Measurements from ENCODE around the gene ZNF750. TPM values are rescaled to one million over a fixed set of nuclear protein-coding genes. Genes with fewer than 3 reads are reported as not detected.

ZNF750 gene
- total RNA-seq, 1 experiment from 2014 or later = not detected

- Histone ChIP-seq H3K27me3 (replicated peaks) (no peaks in the 10 kb centered on the region), H3K27ac (no peak overlapping the region), H3K9me3 (replicated peaks) (no peaks in the 10 kb centered on the region), H3K4me3 (no peak overlapping the region), H3K36me3 (peaks cover 59% of the 10 kb centered on the region), H3K4me1 (replicated peaks) (peaks cover 5% of the 10 kb centered on the region; the same call in 1 of the 2 replicates)
- no peak for DNase-seq (ENCODE audit: low read depth in 1 of 2, low spot score in 2 of 2)
Observed at GRCh38 chr17:82803185-82803584, 36.6 kb downstream of the ZNF750 start.

GRCh38 chr17:82802075-82802780 lies 37.6 kb downstream of the ZNF750 start:
- DNase-seq (ENCODE audit: low read depth in 1 of 2, low spot score in 2 of 2) = peak in 1 of 2 experiments; percentile 54
- Histone ChIP-seq H3K27me3 (replicated peaks) (no peaks in the 10 kb centered on the region), H3K27ac (no peak overlapping the region), H3K9me3 (replicated peaks) (no peaks in the 10 kb centered on the region), H3K4me1 (replicated peaks) (peaks cover 5% of the 10 kb centered on the region; the same call in 1 of the 2 replicates), H3K4me3 (peak overlapping the region; percentile 26), H3K36me3 (peaks cover 50% of the 10 kb centered on the region)

GRCh38 chr17:82801377-82801970 lies 38.3 kb downstream of the ZNF750 start:
- H3K27me3 ChIP-seq (replicated peaks) = no peaks in the 10 kb centered on the region
- no peaks in the 10 kb centered on the region for H3K9me3 ChIP-seq (replicated peaks)
- no peak for DNase-seq (ENCODE audit: low read depth in 1 of 2, low spot score in 2 of 2)
- H3K36me3 ChIP-seq = peaks cover 42% of the 10 kb centered on the region
- H3K27ac ChIP-seq = no peak overlapping the region
- no peak overlapping the region for H3K4me3 ChIP-seq
- peaks cover 5% of the 10 kb centered on the region; the same call in 1 of the 2 replicates for H3K4me1 ChIP-seq (replicated peaks)

- H3K27ac ChIP-seq = no peak overlapping the region
- no peak for DNase-seq (ENCODE audit: low read depth in 1 of 2, low spot score in 2 of 2)
- H3K4me1 ChIP-seq (replicated peaks) = peaks cover 5% of the 10 kb centered on the region; the same call in 1 of the 2 replicates
- H3K36me3 ChIP-seq = peaks cover 40% of the 10 kb centered on the region
- no peaks in the 10 kb centered on the region for H3K9me3 ChIP-seq (replicated peaks)
- no peak overlapping the region for H3K4me3 ChIP-seq
- H3K27me3 ChIP-seq (replicated peaks) = no peaks in the 10 kb centered on the region
Observed at GRCh38 chr17:82800885-82801284, 38.9 kb downstream of the ZNF750 start.

GRCh38 chr17:82799591-82799990 lies 40.2 kb downstream of the ZNF750 start:
- Histone ChIP-seq H3K4me1 (replicated peaks) (peaks cover 5% of the 10 kb centered on the region; the same call in 1 of the 2 replicates), H3K27ac (no peak overlapping the region), H3K4me3 (no peak overlapping the region), H3K27me3 (replicated peaks) (no peaks in the 10 kb centered on the region), H3K9me3 (replicated peaks) (no peaks in the 10 kb centered on the region), H3K36me3 (peaks cover 35% of the 10 kb centered on the region)
- no peak for DNase-seq (ENCODE audit: low read depth in 1 of 2, low spot score in 2 of 2)

- no peak for DNase-seq (ENCODE audit: low read depth in 1 of 2, low spot score in 2 of 2)
- H3K27me3 ChIP-seq (replicated peaks) = no peaks in the 10 kb centered on the region
- H3K4me1 ChIP-seq (replicated peaks) = peaks cover 5% of the 10 kb centered on the region; the same call in 1 of the 2 replicates
- no peak overlapping the region for H3K4me3 ChIP-seq
- H3K9me3 ChIP-seq (replicated peaks) = no peaks in the 10 kb centered on the region
- peaks cover 35% of the 10 kb centered on the region for H3K36me3 ChIP-seq
- no peak overlapping the region for H3K27ac ChIP-seq
Observed at GRCh38 chr17:82798752-82799151, 41.1 kb downstream of the ZNF750 start.

GRCh38 chr17:82797061-82797460 lies 42.8 kb downstream of the ZNF750 start:
- H3K27me3 ChIP-seq (replicated peaks) = no peaks in the 10 kb centered on the region
- H3K27ac ChIP-seq = no peak overlapping the region
- peaks cover under 1% of the 10 kb centered on the region; the same call in 1 of the 2 replicates for H3K4me1 ChIP-seq (replicated peaks)
- H3K36me3 ChIP-seq = peaks cover 39% of the 10 kb centered on the region
- no peak for DNase-seq (ENCODE audit: low read depth in 1 of 2, low spot score in 2 of 2)
- H3K4me3 ChIP-seq = no peak overlapping the region
- H3K9me3 ChIP-seq (replicated peaks) = no peaks in the 10 kb centered on the region

- Histone ChIP-seq H3K4me1 (replicated peaks) (peaks cover 10% of the 10 kb centered on the region), H3K9me3 (replicated peaks) (no peaks in the 10 kb centered on the region), H3K36me3 (peaks cover 37% of the 10 kb centered on the region), H3K27me3 (replicated peaks) (no peaks in the 10 kb centered on the region), H3K27ac (no peak overlapping the region), H3K4me3 (no peak overlapping the region)
- no peak for DNase-seq (ENCODE audit: low read depth in 1 of 2, low spot score in 2 of 2)
Observed at GRCh38 chr17:82795615-82796014, 44.2 kb downstream of the ZNF750 start.

GRCh38 chr17:82794781-82795482 lies 44.9 kb downstream of the ZNF750 start:
- Histone ChIP-seq H3K4me1 (replicated peaks) (peaks cover 10% of the 10 kb centered on the region), H3K27me3 (replicated peaks) (no peaks in the 10 kb centered on the region), H3K27ac (no peak overlapping the region), H3K4me3 (no peak overlapping the region), H3K9me3 (replicated peaks) (no peaks in the 10 kb centered on the region), H3K36me3 (peaks cover 31% of the 10 kb centered on the region)
- no peak for DNase-seq (ENCODE audit: low read depth in 1 of 2, low spot score in 2 of 2)

GRCh38 chr17:82793974-82794630 lies 45.7 kb downstream of the ZNF750 start:
- H3K9me3 ChIP-seq (replicated peaks) = no peaks in the 10 kb centered on the region
- H3K27ac ChIP-seq = no peak overlapping the region
- H3K27me3 ChIP-seq (replicated peaks) = no peaks in the 10 kb centered on the region
- peaks cover 28% of the 10 kb centered on the region for H3K36me3 ChIP-seq
- H3K4me3 ChIP-seq = no peak overlapping the region
- DNase-seq (ENCODE audit: low read depth in 1 of 2, low spot score in 2 of 2) = no peak
- peaks cover 10% of the 10 kb centered on the region for H3K4me1 ChIP-seq (replicated peaks)

- H3K27ac ChIP-seq = peak overlapping the region; percentile 35
- H3K4me1 ChIP-seq (replicated peaks) = peaks cover 10% of the 10 kb centered on the region
- H3K36me3 ChIP-seq = peaks cover 26% of the 10 kb centered on the region
- H3K4me3 ChIP-seq = no peak overlapping the region
- H3K9me3 ChIP-seq (replicated peaks) = no peaks in the 10 kb centered on the region
- peak; percentile 80 to 89 for DNase-seq (ENCODE audit: low read depth in 1 of 2, low spot score in 2 of 2)
- no peaks in the 10 kb centered on the region for H3K27me3 ChIP-seq (replicated peaks)
Observed at GRCh38 chr17:82791532-82791931, 48.3 kb downstream of the ZNF750 start.

- H3K27ac ChIP-seq = no peak overlapping the region
- no peak for DNase-seq (ENCODE audit: low read depth in 1 of 2, low spot score in 2 of 2)
- H3K4me1 ChIP-seq (replicated peaks) = peaks cover 10% of the 10 kb centered on the region
- no peaks in the 10 kb centered on the region for H3K9me3 ChIP-seq (replicated peaks)
- H3K36me3 ChIP-seq = peaks cover 24% of the 10 kb centered on the region
- H3K4me3 ChIP-seq = no peak overlapping the region
- no peaks in the 10 kb centered on the region for H3K27me3 ChIP-seq (replicated peaks)
Observed at GRCh38 chr17:82790391-82790790, 49.4 kb downstream of the ZNF750 start.

GRCh38 chr17:82789806-82790205 lies 50.0 kb downstream of the ZNF750 start:
- H3K27me3 ChIP-seq (replicated peaks) = no peaks in the 10 kb centered on the region
- no peaks in the 10 kb centered on the region for H3K9me3 ChIP-seq (replicated peaks)
- no peak for DNase-seq (ENCODE audit: low read depth in 1 of 2, low spot score in 2 of 2)
- no peak overlapping the region for H3K27ac ChIP-seq
- peaks cover 18% of the 10 kb centered on the region for H3K36me3 ChIP-seq
- peaks cover 10% of the 10 kb centered on the region for H3K4me1 ChIP-seq (replicated peaks)
- H3K4me3 ChIP-seq = no peak overlapping the region

Data from SJSA1 (cell line).